Lower leg skin (tissue), 4 donors: ENCODE measurements around the gene ACADVL. TPM values are rescaled to one million over a fixed set of nuclear protein-coding genes. Genes with fewer than 3 reads are reported as not detected.

Experiments used
- DNase-seq, 2 donors: peaks; one replicate each; pipeline ENCODE4 v3.0.0-alpha.2; 2019; ENCODE audit warnings: low spot score in 2 of 2
- H3K4me3 ChIP-seq: fragments of 200-600 bp; sonication (generic); 2 replicates; pipeline ENCODE4 v1.5.1; 2017; ENCODE audit warnings: mild to moderate bottlenecking, low read depth; ENCODE audit not compliant: poor library complexity, severe bottlenecking
- CTCF ChIP-seq, 3 donors: fragments of 450-650 bp; IDR thresholded peaks; one replicate each; pipeline ENCODE4 v1.5.1; 2016; ENCODE audit warnings: antibody characterized with exemption in 3 of 3, mild to moderate bottlenecking in 3 of 3, moderate library complexity in 2 of 3
- POLR2A ChIP-seq, 2 donors: fragments of 450-650 bp; IDR thresholded peaks; one replicate each; pipeline ENCODE4 v1.6.1; 2016 to 2017; ENCODE audit warnings: antibody characterized with exemption in 2 of 2, mild to moderate bottlenecking in 1 of 2, moderate library complexity in 1 of 2
- WGBS, 2 donors: methylation state at CpG; one replicate each; pipeline ENCODE4 v1.1.5; 2018; 5-methylcytosine and 5-hydroxymethylcytosine counted together
- intact Hi-C: fragments of 100-400 bp; cut with DNase I; formaldehyde crosslinking; loops from one replicate; pipeline ENCODE4 v1.15.0; 2023; ENCODE audit warnings: low total_unique reads
- total RNA-seq, 4 donors: library from RNA; depleted of rRNA; stranded (reverse); fragments of >200 nt; gene quantifications; one replicate each; pipeline ENCODE4 v1.1.0, GENCODE V29; 2016

Gene ACADVL
- total RNA-seq, 4 donors from 2014 or later = 703 to 1,179 (median 863) TPM

- intact Hi-C loops = no loop called here
- no peak for TF ChIP-seq CTCF (IDR thresholded peaks at IDR 0.05)
- no peak for TF ChIP-seq POLR2A (IDR thresholded peaks at IDR 0.05)
- 67 to 71% methylated on average over 15 of the region's 15 CpGs for WGBS, 2 donors
- no peak for DNase-seq
- no peak overlapping the region for H3K4me3 ChIP-seq
These were observed 2.6 kb downstream of the ACADVL start for GRCh38 chr17:7222093-7222971.

- TF ChIP-seq CTCF (IDR thresholded peaks at IDR 0.05) (no peak), POLR2A (IDR thresholded peaks at IDR 0.05) (no peak)
- WGBS, 2 donors = 64 to 78% methylated on average over 7 of the region's 7 CpGs
- intact Hi-C loops = no loop called here
- DNase-seq = no peak
- no peak overlapping the region for H3K4me3 ChIP-seq
These were observed 3.2 kb downstream of the ACADVL start for GRCh38 chr17:7222972-7223292.

- TF ChIP-seq CTCF (IDR thresholded peaks at IDR 0.05) = no peak
- intact Hi-C loops = no loop called here
- DNase-seq = no peak
- WGBS, 2 donors = 69 to 82% methylated on average over 4 of the region's 4 CpGs
- no peak overlapping the region for H3K4me3 ChIP-seq
These were observed 3.6 kb downstream of the ACADVL start for GRCh38 chr17:7223375-7223774.

- no peak overlapping the region for H3K4me3 ChIP-seq
- 75 to 77% methylated on average over 10 of the region's 10 CpGs for WGBS, 2 donors
- intact Hi-C loops = no loop called here
- DNase-seq = no peak
- no peak for TF ChIP-seq CTCF (IDR thresholded peaks at IDR 0.05)
- no peak for TF ChIP-seq POLR2A (IDR thresholded peaks at IDR 0.05)
These were observed 4.4 kb downstream of the ACADVL start for GRCh38 chr17:7224110-7224509.

GRCh38 chr17:7224661-7225111, 4.9 kb downstream of the ACADVL start:
- TF ChIP-seq CTCF (IDR thresholded peaks at IDR 0.05) = no peak
- no peak for TF ChIP-seq POLR2A (IDR thresholded peaks at IDR 0.05)
- 77 to 81% methylated on average over 12 to 14 of the region's 15 CpGs for WGBS, 2 donors
- DNase-seq = no peak
- intact Hi-C loops = no loop called here
- H3K4me3 ChIP-seq = no peak overlapping the region
